ENCODE results near the gene E2F4. TPM values are rescaled to one million over a fixed set of nuclear protein-coding genes. Genes with fewer than 3 reads are reported as not detected.

Gene E2F4
- total and polyA plus RNA-seq, 9 of the 15 experiments (the other 6 are each of a cell fraction or from before 2014, with no cell fraction given): 9.7 to 139 (median 106) TPM

GRCh38 chr16:67247192-67248072 is 55.5 kb downstream of the E2F4 start, which contains the start of gene FHOD1 (continued):
- TF ChIP-seq SUPT5H (IDR thresholded peaks at IDR 0.05) (peak; percentile 88), NFIC (IDR thresholded peaks at IDR 0.05) (no peak), ELF2 (CRISPR knock-in tag; IDR thresholded peaks at IDR 0.05) (no peak), TEAD4 (IDR thresholded peaks at IDR 0.05; ENCODE audit: low read length) (0 out of 2 replicates have a peak, but pooled peaks have one; percentile 5), TEAD4 (CRISPR knock-in tag; IDR thresholded peaks at IDR 0.05; ENCODE audit: borderline replicate concordance) (no peak), ARNT (IDR thresholded peaks at IDR 0.05) (0 out of 4 replicates have a peak, but pooled peaks of 1 of the 2 experiments have one; percentile 35), EP400 (IDR thresholded peaks at IDR 0.05) (no peak)

- peaks cover 16% of the 10 kb centered on the region; the same call in 1 of the 3 replicates for H3K36me3 ChIP-seq (ENCODE audit: control insufficient read depth, insufficient read depth, low read length)
- H2AFZ ChIP-seq (ENCODE audit: low read depth, low read length): peak overlapping the region; percentile 86
- ATAC-seq: no peak
- H3K4me2 ChIP-seq (ENCODE audit: insufficient read depth, low read length): peak overlapping the region; percentile 76
- CTCF ChIA-PET (ENCODE audit: low intra/inter-chr PET ratio): no interaction called here
- no peaks in the 10 kb centered on the region for H3K9me1 ChIP-seq (ENCODE audit: control insufficient read depth, insufficient read depth, low read length)
- H3K4me1 ChIP-seq (replicated peaks in 1 of 2; ENCODE audit: control insufficient read depth in 2 of 2, insufficient read depth in 2 of 2, low read length in 2 of 2): peaks cover 42 to 64% of the 10 kb centered on the region in 2 experiments
- DNase-seq (ENCODE audit: extremely low read depth in 1 of 4, low spot score in 3 of 4): no peak
- no peaks in the 10 kb centered on the region for H3K27me3 ChIP-seq (ENCODE audit: control insufficient read depth in 2 of 2, insufficient read depth in 2 of 2, low read length in 2 of 2)
- FAIRE-seq: no peak
- peaks cover 42% of the 10 kb centered on the region for H3K79me2 ChIP-seq (ENCODE audit: control insufficient read depth, insufficient read depth, low read length)
- 21% methylated on average over 7 of the region's 7 CpGs for WGBS (ENCODE audit: insufficient coverage, low coverage, missing lambda C conversion rate)
- no peaks in the 10 kb centered on the region for H3K9me3 ChIP-seq (replicated peaks; ENCODE audit: control insufficient read depth, insufficient read depth, low read depth, low read length)
- intact Hi-C loops (cut with micrococcal nuclease) (loop anchor here (5.0 to 10.0 kb wide), 2 partner anchors 273 to 296 kb away; no protein-coding TSS in a partner anchor), in situ Hi-C loops (cut with MboI) (no loop called here)
- H3K9ac ChIP-seq (ENCODE audit: insufficient read depth in 1 of 2, low read depth in 2 of 2, low read length in 2 of 2): peak overlapping the region; percentile 63 to 91
- peak overlapping the region; percentile 43 for H3K4me3 ChIP-seq
- POLR2A ChIA-PET: interaction anchor here (0.6 to 1.2 kb wide), 6 partner anchors 9 to 233 kb away, joined by 3 to 5 read pairs (median 4); partner anchors contain the start of gene ATP6V0D1
- H3K27ac ChIP-seq (ENCODE audit: extremely low read depth, low read depth, low read length): peak overlapping the region; percentile 49
- no peaks in the 10 kb centered on the region for H4K20me1 ChIP-seq (replicated peaks; ENCODE audit: control insufficient read depth, insufficient read depth, low read length)
- TSS peak; percentile 43 for BruUV-seq (replicated peaks)
- TF ChIP-seq USF1 (CRISPR knock-in tag; IDR thresholded peaks at IDR 0.05): peak; percentile 34; the same call in 1 of the 2 replicates
- 0 out of 4 replicates have a peak, but pooled peaks of 1 of the 2 experiments have one; percentile 1 for TF ChIP-seq TRIM24 (IDR thresholded peaks at IDR 0.05)
- TF ChIP-seq ZNF280A (IDR thresholded peaks at IDR 0.05; ENCODE audit: low read depth, partially characterized antibody): peak; percentile 12
Measured at GRCh38 chr16:67248073-67248400, 56.1 kb downstream of the E2F4 start.
